K562 (cell line): ENCODE results near the gene RNF4. TPM values are rescaled to one million over a fixed set of nuclear protein-coding genes. Genes with fewer than 3 reads are reported as not detected.

Experiments used
- ATF7 ChIP-seq: fragments of 450-650 bp; IDR thresholded peaks from 2 replicates; pipeline ENCODE4 v1.7.1; 2014; ENCODE audit warnings: mild to moderate bottlenecking, moderate library complexity
- CEBPB ChIP-seq: fragments of 450-650 bp; IDR thresholded peaks from 2 replicates; pipeline ENCODE4 v1.6.1; 2016; ENCODE audit warnings: missing genetic modification characterization, missing compliant biosample characterization
- EP400 ChIP-seq: fragments of 450-650 bp; IDR thresholded peaks from 2 replicates; pipeline ENCODE4 v1.6.1; 2017; ENCODE audit warnings: antibody characterized with exemption, mild to moderate bottlenecking, moderate library complexity
- KDM4B ChIP-seq, 2 experiments: fragments of 450-650 bp in 1 of 2; sonication (generic) in 1 of 2; IDR thresholded peaks; 2 replicates each; pipeline ENCODE4 v1.6.1; 2016 to 2017; ENCODE audit warnings: borderline replicate concordance in 2 of 2, antibody characterized with exemption in 1 of 2, low read depth in 1 of 2, mild to moderate bottlenecking in 1 of 2
- MLLT1 ChIP-seq, 2 experiments: fragments of 450-650 bp; IDR thresholded peaks; 2 replicates each; pipeline ENCODE4 v1.6.1; 2016
- RBFOX2 ChIP-seq: fragments of 200-400 bp; formaldehyde crosslinking; IDR thresholded peaks from 2 replicates; pipeline ENCODE4 v1.6.1; 2017; ENCODE audit warnings: low read depth, mild to moderate bottlenecking, low read length, moderate library complexity
- SMARCE1 ChIP-seq: fragments of 450-650 bp; IDR thresholded peaks from 2 replicates; pipeline ENCODE4 v1.7.1; 2016; ENCODE audit warnings: mild to moderate bottlenecking
- TOE1 ChIP-seq, 2 experiments: fragments of 450-650 bp in 1 of 2; sonication (generic) in 1 of 2; formaldehyde crosslinking in 1 of 2; IDR thresholded peaks; 2 replicates each; pipeline versions ENCODE4 v1.7.1 to v1.8.0; 2016 to 2022; ENCODE audit warnings: borderline replicate concordance in 2 of 2, mild to moderate bottlenecking in 2 of 2, antibody characterized with exemption in 1 of 2, inconsistent platforms in 1 of 2, low read depth in 1 of 2, missing genetic modification reagents in 1 of 2, moderate library complexity in 1 of 2
- VEZF1 ChIP-seq: fragments of 200-800 bp; sonication (Bioruptor generic); IDR thresholded peaks from 2 replicates; pipeline ENCODE4 v1.6.1; 2017; ENCODE audit warnings: missing genetic modification characterization, missing compliant biosample characterization
- ZNF408 ChIP-seq: fragments of 250-450 bp; sonication (Bioruptor Pico); IDR thresholded peaks from 2 replicates; pipeline ENCODE4 v1.4.0; 2020; ENCODE audit warnings: low read depth, mild to moderate bottlenecking, moderate library complexity
- ZNF717 ChIP-seq: fragments of 250-450 bp; sonication (Bioruptor Pico); IDR thresholded peaks from 2 replicates; pipeline ENCODE4 v1.5.0; 2021
- ZNF766 ChIP-seq: fragments of 200-800 bp; sonication (Bioruptor generic); conservative IDR thresholded peaks from 2 replicates; pipeline ENCODE4 v1.6.1; 2016; ENCODE audit warnings: missing genetic modification characterization, missing compliant biosample characterization
- polyA plus RNA-seq, 8 experiments: library from polyadenylated mRNA; depleted of rRNA in 4 of 8; stranded (reverse) in 5 of 8; unstranded in 3 of 8; fragments of >200 nt; fragmentation: Nextera tagmentation in 2 of 8; fragmentation: Illumina TruSeq in 1 of 8; extraction: Ambion mirVana in 2 of 8; extraction: Trizol in 1 of 8; gene quantifications; 2 replicates each; pipeline versions ENCODE4 v1.2.1 to v1.2.3, GENCODE V29; 2011 to 2014; ENCODE audit warnings: inconsistent platforms in 1 of 8, missing spikeins in 1 of 8
- total RNA-seq, 7 experiments: library from RNA; depleted of rRNA in 6 of 7; stranded (reverse); fragments of >200 nt in 6 of 7; fragmentation: Illumina TruSeq in 2 of 7; extraction: Trizol in 2 of 7; gene quantifications; 2 replicates each; pipeline versions ENCODE4 v1.2.1 to v1.2.3, GENCODE V29; 2011 to 2021; ENCODE audit warnings: low replicate concordance in 1 of 7
- TF ChIP-seq, protein P1 (sequence below): fragments of 450-650 bp; formaldehyde crosslinking; IDR thresholded peaks from 2 replicates; pipeline ENCODE4 v1.4.0; 2020; ENCODE audit warnings: mild to moderate bottlenecking, moderate library complexity
- TF ChIP-seq, protein P2 (sequence below): fragments of 250-450 bp; sonication (Bioruptor Pico); IDR thresholded peaks from 2 replicates; pipeline ENCODE4 v1.5.0; 2021
- TF ChIP-seq, protein P3 (sequence below): fragments of 450-650 bp; IDR thresholded peaks from 2 replicates; pipeline ENCODE4 v1.6.1; 2018; ENCODE audit not compliant: partially characterized antibody

The RNF4 gene
- total and polyA plus RNA-seq, 9 of the 15 experiments (the other 6 are each of a cell fraction or from before 2014, with no cell fraction given): 19.2 to 59.3 (median 44.8) TPM

GRCh38 chr4:2441393-2442174 lies 27.3 kb upstream of the RNF4 start (continued):
- TF ChIP-seq VEZF1 (peak; percentile 62), ATF7 (peak; percentile 76), TOE1 (IDR thresholded peaks at IDR 0.05; ENCODE audit: borderline replicate concordance) (peak; percentile 59; the same call in 1 of the 2 replicates), TOE1 (CRISPR knock-in tag; IDR thresholded peaks at IDR 0.05; ENCODE audit: borderline replicate concordance, low read depth) (no peak), CEBPB (no peak), MLLT1 (IDR thresholded peaks at IDR 0.05) (peak in 1 of 2 experiments; percentile 66; a peak in 1 of 4 replicates), KDM4B (IDR thresholded peaks at IDR 0.05; ENCODE audit: borderline replicate concordance in 2 of 2, low read depth in 1 of 2) (peak in 1 of 2 experiments; percentile 50; a peak in 1 of 4 replicates), ZNF717 (no peak), ZNF408 (CRISPR knock-in tag) (no peak), ZNF766 (no peak), EP400 (peak; percentile 38; the same call in 1 of the 2 replicates), SMARCE1 (no peak), RBFOX2 (peak; percentile 60)
- TF ChIP-seq, protein P1, sequence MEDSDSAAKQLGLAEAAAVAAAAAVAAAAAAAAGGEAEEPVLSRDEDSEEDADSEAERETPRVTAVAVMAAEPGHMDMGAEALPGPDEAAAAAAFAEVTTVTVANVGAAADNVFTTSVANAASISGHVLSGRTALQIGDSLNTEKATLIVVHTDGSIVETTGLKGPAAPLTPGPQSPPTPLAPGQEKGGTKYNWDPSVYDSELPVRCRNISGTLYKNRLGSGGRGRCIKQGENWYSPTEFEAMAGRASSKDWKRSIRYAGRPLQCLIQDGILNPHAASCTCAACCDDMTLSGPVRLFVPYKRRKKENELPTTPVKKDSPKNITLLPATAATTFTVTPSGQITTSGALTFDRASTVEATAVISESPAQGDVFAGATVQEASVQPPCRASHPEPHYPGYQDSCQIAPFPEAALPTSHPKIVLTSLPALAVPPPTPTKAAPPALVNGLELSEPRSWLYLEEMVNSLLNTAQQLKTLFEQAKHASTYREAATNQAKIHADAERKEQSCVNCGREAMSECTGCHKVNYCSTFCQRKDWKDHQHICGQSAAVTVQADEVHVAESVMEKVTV (CRISPR knock-in tag): peak; percentile 75
- TF ChIP-seq, protein P2, sequence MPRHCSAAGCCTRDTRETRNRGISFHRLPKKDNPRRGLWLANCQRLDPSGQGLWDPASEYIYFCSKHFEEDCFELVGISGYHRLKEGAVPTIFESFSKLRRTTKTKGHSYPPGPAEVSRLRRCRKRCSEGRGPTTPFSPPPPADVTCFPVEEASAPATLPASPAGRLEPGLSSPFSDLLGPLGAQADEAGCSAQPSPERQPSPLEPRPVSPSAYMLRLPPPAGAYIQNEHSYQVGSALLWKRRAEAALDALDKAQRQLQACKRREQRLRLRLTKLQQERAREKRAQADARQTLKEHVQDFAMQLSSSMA (CRISPR knock-in tag): no peak
- TF ChIP-seq, protein P3, sequence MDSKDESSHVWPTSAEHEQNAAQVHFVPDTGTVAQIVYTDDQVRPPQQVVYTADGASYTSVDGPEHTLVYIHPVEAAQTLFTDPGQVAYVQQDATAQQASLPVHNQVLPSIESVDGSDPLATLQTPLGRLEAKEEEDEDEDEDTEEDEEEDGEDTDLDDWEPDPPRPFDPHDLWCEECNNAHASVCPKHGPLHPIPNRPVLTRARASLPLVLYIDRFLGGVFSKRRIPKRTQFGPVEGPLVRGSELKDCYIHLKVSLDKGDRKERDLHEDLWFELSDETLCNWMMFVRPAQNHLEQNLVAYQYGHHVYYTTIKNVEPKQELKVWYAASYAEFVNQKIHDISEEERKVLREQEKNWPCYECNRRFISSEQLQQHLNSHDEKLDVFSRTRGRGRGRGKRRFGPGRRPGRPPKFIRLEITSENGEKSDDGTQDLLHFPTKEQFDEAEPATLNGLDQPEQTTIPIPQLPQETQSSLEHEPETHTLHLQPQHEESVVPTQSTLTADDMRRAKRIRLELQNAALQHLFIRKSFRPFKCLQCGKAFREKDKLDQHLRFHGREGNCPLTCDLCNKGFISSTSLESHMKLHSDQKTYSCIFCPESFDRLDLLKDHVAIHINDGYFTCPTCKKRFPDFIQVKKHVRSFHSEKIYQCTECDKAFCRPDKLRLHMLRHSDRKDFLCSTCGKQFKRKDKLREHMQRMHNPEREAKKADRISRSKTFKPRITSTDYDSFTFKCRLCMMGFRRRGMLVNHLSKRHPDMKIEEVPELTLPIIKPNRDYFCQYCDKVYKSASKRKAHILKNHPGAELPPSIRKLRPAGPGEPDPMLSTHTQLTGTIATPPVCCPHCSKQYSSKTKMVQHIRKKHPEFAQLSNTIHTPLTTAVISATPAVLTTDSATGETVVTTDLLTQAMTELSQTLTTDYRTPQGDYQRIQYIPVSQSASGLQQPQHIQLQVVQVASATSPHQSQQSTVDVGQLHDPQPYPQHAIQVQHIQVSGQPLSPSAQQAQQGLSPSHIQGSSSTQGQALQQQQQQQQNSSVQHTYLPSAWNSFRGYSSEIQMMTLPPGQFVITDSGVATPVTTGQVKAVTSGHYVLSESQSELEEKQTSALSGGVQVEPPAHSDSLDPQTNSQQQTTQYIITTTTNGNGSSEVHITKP: peak; percentile 57
